Fibroblast of pulmonary artery (primary cell): ENCODE measurements around the gene FOXP4.

Experiments
- DNase-seq: peaks from one replicate; pipeline ENCODE4 v3.0.0-alpha.2; 2010; ENCODE audit warnings: low read depth
- H3K4me3 ChIP-seq: replicated peaks from 2 replicates; pipeline ENCODE4 v1.5.1; 2011; ENCODE audit warnings: low read depth, mild to moderate bottlenecking, control low read depth, low read length, moderate library complexity
- TF ChIP-seq, protein P1 (sequence below): IDR thresholded peaks from 2 replicates; pipeline ENCODE4 v1.5.1; 2011; ENCODE audit warnings: mild to moderate bottlenecking, control low read depth, low read length, inconsistent platforms; ENCODE audit errors: missing control alignments

FOXP4 gene

DNA sequence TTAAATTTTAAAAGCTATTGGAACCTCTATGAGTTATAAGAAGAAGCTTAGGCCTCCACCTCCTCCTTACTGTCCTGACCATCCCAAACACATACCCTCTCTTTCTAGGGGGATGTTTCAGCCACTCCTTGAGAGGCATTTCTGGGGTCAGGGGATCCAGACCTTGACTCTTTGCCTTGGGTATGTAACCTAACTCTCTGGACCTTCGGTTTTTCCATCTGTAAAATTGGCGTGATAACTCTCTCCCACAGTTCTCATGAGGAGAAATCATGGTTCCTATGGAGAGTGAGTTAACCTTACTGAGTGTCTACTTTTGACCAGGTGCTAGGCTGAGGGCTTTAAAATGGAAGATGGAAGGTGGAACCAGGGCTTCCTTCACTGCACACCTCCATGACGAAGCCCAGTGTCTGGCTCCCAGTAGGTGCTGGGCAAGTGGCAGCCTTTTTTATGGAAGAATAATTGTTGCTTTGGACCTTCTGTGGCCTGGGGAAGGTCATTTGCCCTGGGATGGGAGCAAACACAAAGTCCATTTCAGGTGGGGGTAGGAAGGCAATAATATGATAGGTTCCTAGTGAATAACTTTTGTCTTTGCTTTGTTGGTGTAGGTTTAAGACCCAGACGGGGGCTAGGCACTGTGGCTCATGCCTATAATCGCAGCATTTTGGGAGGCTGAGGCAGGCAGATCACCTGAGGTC lies 18.4 kb downstream of the FOXP4 start:
- no peak for DNase-seq
- TF ChIP-seq, protein P1, sequence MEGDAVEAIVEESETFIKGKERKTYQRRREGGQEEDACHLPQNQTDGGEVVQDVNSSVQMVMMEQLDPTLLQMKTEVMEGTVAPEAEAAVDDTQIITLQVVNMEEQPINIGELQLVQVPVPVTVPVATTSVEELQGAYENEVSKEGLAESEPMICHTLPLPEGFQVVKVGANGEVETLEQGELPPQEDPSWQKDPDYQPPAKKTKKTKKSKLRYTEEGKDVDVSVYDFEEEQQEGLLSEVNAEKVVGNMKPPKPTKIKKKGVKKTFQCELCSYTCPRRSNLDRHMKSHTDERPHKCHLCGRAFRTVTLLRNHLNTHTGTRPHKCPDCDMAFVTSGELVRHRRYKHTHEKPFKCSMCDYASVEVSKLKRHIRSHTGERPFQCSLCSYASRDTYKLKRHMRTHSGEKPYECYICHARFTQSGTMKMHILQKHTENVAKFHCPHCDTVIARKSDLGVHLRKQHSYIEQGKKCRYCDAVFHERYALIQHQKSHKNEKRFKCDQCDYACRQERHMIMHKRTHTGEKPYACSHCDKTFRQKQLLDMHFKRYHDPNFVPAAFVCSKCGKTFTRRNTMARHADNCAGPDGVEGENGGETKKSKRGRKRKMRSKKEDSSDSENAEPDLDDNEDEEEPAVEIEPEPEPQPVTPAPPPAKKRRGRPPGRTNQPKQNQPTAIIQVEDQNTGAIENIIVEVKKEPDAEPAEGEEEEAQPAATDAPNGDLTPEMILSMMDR = no peak

DNA sequence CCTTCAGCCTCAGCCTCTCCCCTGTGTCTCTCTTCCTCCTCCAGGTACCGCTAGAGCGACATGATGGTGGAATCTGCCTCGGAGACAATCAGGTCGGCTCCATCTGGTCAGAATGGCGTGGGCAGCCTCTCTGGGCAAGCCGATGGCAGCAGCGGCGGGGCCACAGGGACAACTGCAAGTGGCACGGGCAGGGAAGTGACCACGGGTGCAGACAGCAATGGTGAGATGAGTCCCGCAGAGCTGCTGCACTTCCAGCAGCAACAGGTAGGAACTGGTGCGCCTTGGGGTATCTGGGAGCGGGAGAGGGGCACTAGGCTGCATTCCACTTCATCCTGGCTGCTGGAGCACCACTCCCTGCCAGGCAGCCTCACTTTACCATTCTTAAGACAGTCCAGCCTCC lies 19.5 kb downstream of the FOXP4 start:
- no peak overlapping the region for H3K4me3 ChIP-seq
- DNase-seq = no peak
- TF ChIP-seq, protein P1 = no peak

More for the DNA sequence above, 18.4 kb downstream of the FOXP4 start:
- H3K4me3 ChIP-seq = no peak overlapping the region

DNA sequence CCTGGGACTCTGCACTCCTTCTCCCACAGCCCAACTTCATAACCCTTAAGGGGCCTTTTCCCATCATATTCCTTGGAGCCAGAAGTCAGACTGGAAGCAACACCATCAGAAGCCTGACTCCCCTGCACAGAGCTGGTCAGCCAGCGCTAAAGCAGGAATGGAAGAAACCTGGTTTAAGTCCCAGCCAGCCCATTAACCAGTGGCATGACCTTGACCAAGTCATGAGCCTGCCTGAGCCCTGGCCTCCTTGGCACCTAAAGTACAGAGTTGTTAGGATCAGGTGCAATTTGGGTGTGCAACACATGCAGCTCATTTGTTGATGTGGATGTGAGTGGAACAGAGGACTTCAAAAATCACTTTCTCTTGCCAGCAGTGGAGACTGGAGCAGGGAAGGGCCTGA lies 20.8 kb downstream of the FOXP4 start:
- H3K4me3 ChIP-seq = no peak overlapping the region
- TF ChIP-seq, protein P1 = no peak
- no peak for DNase-seq

GRCh38 chr6:41567684-41568083 lies 21.5 kb downstream of the FOXP4 start:
- H3K4me3 ChIP-seq = no peak overlapping the region
- TF ChIP-seq, protein P1 = no peak
- no peak for DNase-seq

DNA sequence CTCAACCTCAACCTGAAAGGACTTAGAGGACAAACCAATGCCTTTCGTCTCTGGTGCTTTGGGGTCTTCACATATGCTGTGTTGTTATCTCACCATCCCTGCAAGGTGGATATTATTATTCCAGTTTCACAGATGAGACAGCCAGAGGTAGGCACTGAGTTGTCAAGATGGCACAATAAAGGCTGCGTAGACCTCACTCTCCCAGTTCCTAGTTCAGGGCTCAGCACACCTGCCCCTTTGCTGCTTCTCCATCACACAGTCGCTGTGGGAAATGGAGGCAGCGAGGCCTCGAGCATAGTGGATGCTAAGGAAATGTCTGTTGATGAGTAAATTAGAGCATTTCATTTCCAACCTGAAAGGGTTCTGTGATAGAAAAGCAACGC lies 22.0 kb downstream of the FOXP4 start:
- no peak for DNase-seq
- no peak overlapping the region for H3K4me3 ChIP-seq
- TF ChIP-seq, protein P1 = no peak

GRCh38 chr6:41568585-41569384 lies 22.6 kb downstream of the FOXP4 start:
- no peak overlapping the region for H3K4me3 ChIP-seq
- DNase-seq = no peak
- TF ChIP-seq, protein P1 = no peak
